Cortex of kidney (tissue), 1 donor: Measurements from ENCODE around the gene TJP1.

Experiments used
- DNase-seq: peaks from one replicate; lab custom pipeline; 2025; lab: John Stamatoyannopoulos, UW

The TJP1 gene

GRCh38 chr15:29822100-29822683 lies at the start of gene TJP1:
TJP1 (minus strand) TSS chr15:29822468; CDS start chr15:29822028, 440 bp downstream.
- DNase-seq: peak; percentile 57

- DNase-seq: no peak
These were observed 49.1 kb upstream of the TJP1 start for GRCh38 chr15:29871401-29871800.

GRCh38 chr15:29870495-29871151 lies 48.4 kb upstream of the TJP1 start:
- no peak for DNase-seq

GRCh38 chr15:29867241-29868000 lies 45.2 kb upstream of the TJP1 start:
- DNase-seq: no peak

- DNase-seq: no peak
These were observed 44.1 kb upstream of the TJP1 start for GRCh38 chr15:29866337-29866736.

- no peak for DNase-seq
These were observed 42.2 kb upstream of the TJP1 start for GRCh38 chr15:29864501-29864900.

- DNase-seq: no peak
These were observed 41.2 kb upstream of the TJP1 start for GRCh38 chr15:29863438-29863837.

GRCh38 chr15:29862271-29862670 lies 40.0 kb upstream of the TJP1 start:
- DNase-seq: no peak

GRCh38 chr15:29860872-29861271 lies 38.6 kb upstream of the TJP1 start:
- DNase-seq: no peak

- DNase-seq: no peak
These were observed 37.9 kb upstream of the TJP1 start for GRCh38 chr15:29859973-29860715.

GRCh38 chr15:29859293-29859692 lies 37.0 kb upstream of the TJP1 start:
- DNase-seq: no peak

- no peak for DNase-seq
These were observed 35.0 kb upstream of the TJP1 start for GRCh38 chr15:29857221-29857789.

- DNase-seq: no peak
These were observed 32.1 kb upstream of the TJP1 start for GRCh38 chr15:29854413-29854812.

GRCh38 chr15:29853211-29853987 lies 31.1 kb upstream of the TJP1 start:
- no peak for DNase-seq

- DNase-seq: no peak
These were observed 29.9 kb upstream of the TJP1 start for GRCh38 chr15:29852201-29852600.

- DNase-seq: no peak
These were observed 27.4 kb upstream of the TJP1 start for GRCh38 chr15:29849716-29850115.

- DNase-seq: no peak
These were observed 26.9 kb upstream of the TJP1 start for GRCh38 chr15:29849218-29849617.

- no peak for DNase-seq
These were observed 22.1 kb upstream of the TJP1 start for GRCh38 chr15:29844290-29844903.

GRCh38 chr15:29842290-29842689 lies 20.0 kb upstream of the TJP1 start:
- no peak for DNase-seq

- DNase-seq: no peak
These were observed 18.7 kb upstream of the TJP1 start for GRCh38 chr15:29840926-29841325.

GRCh38 chr15:29840054-29840453 lies 17.8 kb upstream of the TJP1 start:
- no peak for DNase-seq
